ELR (cell line): ENCODE results near the gene MYO7A.

Source experiments
- DNase-seq: peaks from one replicate; pipeline ENCODE4 v3.0.0-alpha.2; 2015; ENCODE audit warnings: low read depth

Gene MYO7A

GRCh38 chr11:77200351-77201268, 72.6 kb downstream of the MYO7A start:
- DNase-seq: no peak

- DNase-seq: no peak
Measured at GRCh38 chr11:77201370-77201769, 73.3 kb downstream of the MYO7A start.

- no peak for DNase-seq
Measured at GRCh38 chr11:77201991-77202841, 74.2 kb downstream of the MYO7A start.

GRCh38 chr11:77202941-77203900, 75.2 kb downstream of the MYO7A start:
- DNase-seq: no peak

- no peak for DNase-seq
Measured at GRCh38 chr11:77203901-77204753, 76.1 kb downstream of the MYO7A start.

DNA sequence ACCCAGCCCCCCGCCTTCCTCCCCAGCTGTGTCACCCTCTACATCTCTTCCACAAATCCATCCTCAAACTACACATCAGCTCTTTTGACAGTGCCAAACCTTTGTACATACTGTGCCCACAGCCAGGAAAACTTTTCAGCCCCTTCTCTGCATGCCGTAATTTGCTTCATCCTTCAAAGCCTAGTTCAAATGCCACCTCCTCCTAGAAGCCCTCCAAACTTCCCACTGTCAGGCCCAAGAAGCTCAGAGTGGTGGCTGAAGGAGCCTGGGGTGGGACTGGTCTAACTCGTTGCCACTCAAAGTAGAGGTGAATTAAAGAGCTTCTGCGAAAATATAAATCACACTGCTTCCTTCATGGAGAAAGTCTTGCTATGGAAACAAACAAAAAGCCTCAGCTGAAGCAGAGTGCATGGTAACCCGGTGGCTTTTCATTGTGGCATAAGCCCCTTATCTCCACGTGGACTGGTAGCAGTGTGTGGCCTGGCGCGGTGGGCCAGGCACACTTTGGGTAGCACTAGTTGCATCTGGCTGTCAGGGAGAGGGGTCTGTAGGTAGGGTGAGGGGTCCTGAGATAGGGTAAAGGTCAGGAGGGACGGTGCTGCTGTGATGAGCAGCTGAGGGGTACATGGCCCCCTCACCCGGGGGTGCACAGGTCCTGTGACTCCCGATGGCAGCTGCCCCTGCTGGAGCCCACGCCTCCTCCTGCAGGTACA, 76.9 kb downstream of the MYO7A start:
- no peak for DNase-seq

GRCh38 chr11:77205467-77206263, 77.6 kb downstream of the MYO7A start:
- DNase-seq: no peak

- no peak for DNase-seq
Measured at GRCh38 chr11:77206264-77207018, 78.4 kb downstream of the MYO7A start.

- no peak for DNase-seq
Measured at GRCh38 chr11:77207019-77207485, 79.0 kb downstream of the MYO7A start.

- DNase-seq: no peak
Measured at GRCh38 chr11:77207618-77208313, 79.7 kb downstream of the MYO7A start.

- DNase-seq: no peak
Measured at GRCh38 chr11:77208535-77208934, 80.5 kb downstream of the MYO7A start.

GRCh38 chr11:77209663-77210062, 81.6 kb downstream of the MYO7A start:
- DNase-seq: no peak

DNA sequence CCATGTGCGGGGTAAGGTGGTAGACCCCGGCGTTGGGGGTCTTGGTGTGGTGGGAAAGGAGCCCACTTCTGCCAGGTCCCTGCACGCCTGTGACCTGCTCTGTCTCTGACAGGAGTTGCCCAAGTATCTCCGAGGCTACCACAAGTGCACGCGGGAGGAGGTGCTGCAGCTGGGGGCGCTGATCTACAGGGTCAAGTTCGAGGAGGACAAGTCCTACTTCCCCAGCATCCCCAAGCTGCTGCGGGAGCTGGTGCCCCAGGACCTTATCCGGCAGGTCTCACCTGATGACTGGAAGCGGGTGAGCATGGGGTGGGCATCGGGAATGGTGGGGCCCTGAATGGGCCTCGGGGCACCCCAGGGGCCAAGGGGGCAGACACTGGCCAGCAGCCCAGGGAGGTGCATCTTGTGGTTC, 83.0 kb downstream of the MYO7A start:
- no peak for DNase-seq

DNA sequence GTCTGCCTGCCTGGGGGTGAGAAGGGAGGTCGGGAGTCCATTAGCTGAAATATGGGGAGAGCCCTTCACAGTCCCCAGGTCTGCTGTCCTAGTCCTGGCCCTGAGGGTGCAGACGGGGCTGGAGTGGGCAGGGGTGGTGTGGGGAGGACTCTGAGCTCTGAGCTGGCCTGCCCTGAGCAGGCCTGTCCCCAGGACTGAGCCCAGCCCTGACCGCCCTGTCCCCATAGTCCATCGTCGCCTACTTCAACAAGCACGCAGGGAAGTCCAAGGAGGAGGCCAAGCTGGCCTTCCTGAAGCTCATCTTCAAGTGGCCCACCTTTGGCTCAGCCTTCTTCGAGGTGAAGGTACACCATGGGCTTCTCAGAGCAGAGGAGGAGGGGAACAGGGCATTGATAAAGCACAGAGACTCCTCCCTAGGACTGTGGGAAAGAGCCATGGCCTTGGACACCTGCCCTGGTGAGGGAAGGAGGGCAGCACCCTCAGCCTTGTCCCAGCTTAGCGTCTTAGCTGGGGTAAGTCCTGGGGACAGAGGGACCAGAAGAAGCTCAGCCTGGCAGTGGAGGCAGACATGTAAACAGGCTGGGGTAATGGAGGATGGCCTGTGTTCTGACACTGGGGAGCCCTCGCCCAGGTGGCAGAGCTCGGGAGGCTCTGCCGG, 83.7 kb downstream of the MYO7A start:
- DNase-seq: no peak

GRCh38 chr11:77212314-77213007, 84.4 kb downstream of the MYO7A start:
- DNase-seq: no peak

DNA sequence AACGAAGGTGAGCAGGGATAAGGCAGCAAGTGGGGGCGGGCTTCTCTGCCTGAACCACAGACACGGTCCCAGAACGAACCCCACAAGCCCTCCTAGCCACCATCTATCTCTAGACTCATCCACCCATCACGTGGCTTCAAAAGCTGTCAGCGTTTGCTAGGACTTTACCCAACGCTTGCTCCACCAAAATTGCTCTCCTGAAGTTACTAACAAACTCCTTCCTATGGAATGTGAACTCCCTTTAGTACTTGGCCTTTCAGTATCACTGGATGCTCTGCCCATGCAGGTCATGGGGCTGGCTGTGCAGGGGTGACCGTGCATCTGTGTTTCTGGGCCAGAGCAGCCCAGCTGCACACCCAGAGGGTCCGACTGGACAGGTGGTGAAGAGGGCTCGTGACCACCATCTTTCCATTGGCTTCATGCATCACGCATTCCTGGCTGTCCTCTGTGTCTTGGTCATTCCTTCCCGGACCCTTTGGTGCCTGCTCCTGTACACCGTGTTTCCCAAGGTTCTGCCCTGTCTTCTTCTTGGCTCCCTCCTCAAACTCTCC, 85.1 kb downstream of the MYO7A start:
- DNase-seq: no peak
